CD8-positive, alpha-beta memory T cell (primary cell): ENCODE results near the gene WSB2. TPM values are rescaled to one million over a fixed set of nuclear protein-coding genes. Genes with fewer than 3 reads are reported as not detected.

Experiments used
- CTCF ChIA-PET: fragments of 350-600 bp; sonication (Branson Sonifier 250); formaldehyde crosslinking; loops from one replicate; lab custom pipeline; 2021; ENCODE audit warnings: antibody characterized with exemption; lab: Charles Lee
- POLR2A ChIA-PET: fragments of 350-600 bp; sonication (Branson Sonifier 250); formaldehyde crosslinking; loops from one replicate; lab custom pipeline; 2021; ENCODE audit warnings: antibody characterized with exemption; lab: Charles Lee
- DNase-seq, 5 donors: peaks; one replicate each; pipeline versions ENCODE4 v3.0.0 to v3.0.0-alpha.2; 2020 to 2022; ENCODE audit warnings: mixed read lengths in 1 of 5
- H3K27ac ChIP-seq: one replicate; pipeline ENCODE4 v1.7.0; 2013; ENCODE audit warnings: low read depth, mild to moderate bottlenecking, low read length, moderate library complexity
- H3K27me3 ChIP-seq: 2 replicates; pipeline ENCODE4 v1.7.0; 2013; ENCODE audit warnings: low read length, mild to moderate bottlenecking; ENCODE audit not compliant: insufficient read depth, poor library complexity, severe bottlenecking
- H3K36me3 ChIP-seq: 2 replicates; pipeline ENCODE4 v1.7.0; 2013; ENCODE audit warnings: mild to moderate bottlenecking, low read length, moderate library complexity; ENCODE audit not compliant: insufficient read depth
- H3K4me1 ChIP-seq: 2 replicates; pipeline ENCODE4 v1.7.0; 2013; ENCODE audit warnings: mild to moderate bottlenecking, low read length, moderate library complexity; ENCODE audit not compliant: insufficient read depth
- H3K4me3 ChIP-seq: 2 replicates; pipeline ENCODE4 v1.7.0; 2013; ENCODE audit warnings: mild to moderate bottlenecking, low read length
- H3K9me3 ChIP-seq: 2 replicates; pipeline ENCODE4 v1.7.0; 2013; ENCODE audit warnings: mild to moderate bottlenecking, low read length
- H3K27ac Mint-ChIP-seq, 8 donors: one replicate each; pipeline ENCODE4 v1.8.0; 2020 to 2021; ENCODE audit warnings: mixed read lengths in 8 of 8, mild to moderate bottlenecking in 6 of 8, inconsistent platforms in 3 of 8, moderate library complexity in 3 of 8
- H3K27me3 Mint-ChIP-seq, 2 donors: one replicate each; pipeline ENCODE4 v1.8.0; 2020 to 2021; ENCODE audit warnings: mixed read lengths in 2 of 2, mild to moderate bottlenecking in 1 of 2, moderate library complexity in 1 of 2
- H3K36me3 Mint-ChIP-seq, 3 donors: one replicate each; pipeline ENCODE4 v1.8.0; 2020 to 2021; ENCODE audit warnings: mixed read lengths in 3 of 3, inconsistent platforms in 1 of 3, mild to moderate bottlenecking in 1 of 3
- H3K4me1 Mint-ChIP-seq, 3 donors: one replicate each; pipeline ENCODE4 v1.8.0; 2020 to 2021; ENCODE audit warnings: mixed read lengths in 3 of 3, inconsistent platforms in 1 of 3, mild to moderate bottlenecking in 1 of 3
- H3K4me3 Mint-ChIP-seq, 7 donors: one replicate each; pipeline ENCODE4 v1.8.0; 2020 to 2021; ENCODE audit warnings: mixed read lengths in 7 of 7, mild to moderate bottlenecking in 6 of 7, moderate library complexity in 4 of 7, inconsistent platforms in 2 of 7
- H3K9me3 Mint-ChIP-seq, 5 donors: one replicate each; pipeline ENCODE4 v1.8.0; 2020 to 2022; ENCODE audit warnings: mixed read lengths in 5 of 5, mild to moderate bottlenecking in 3 of 5, moderate library complexity in 2 of 5, inconsistent platforms in 1 of 5
- polyA plus RNA-seq: library from polyadenylated mRNA; unstranded; fragments of 300-500 nt; fragmentation: Illumina TruSeq; gene quantifications from one replicate; pipeline ENCODE4 v1.2.3, GENCODE V29; 2021
- total RNA-seq, 2 experiments: library from RNA; stranded (reverse); gene quantifications; one replicate each; pipeline ENCODE4 v1.2.3, GENCODE V29; 2021

The WSB2 gene
- total and polyA plus RNA-seq, 3 experiments from 2014 or later, result 24.8 to 84.4 (median 74.2) TPM

DNA sequence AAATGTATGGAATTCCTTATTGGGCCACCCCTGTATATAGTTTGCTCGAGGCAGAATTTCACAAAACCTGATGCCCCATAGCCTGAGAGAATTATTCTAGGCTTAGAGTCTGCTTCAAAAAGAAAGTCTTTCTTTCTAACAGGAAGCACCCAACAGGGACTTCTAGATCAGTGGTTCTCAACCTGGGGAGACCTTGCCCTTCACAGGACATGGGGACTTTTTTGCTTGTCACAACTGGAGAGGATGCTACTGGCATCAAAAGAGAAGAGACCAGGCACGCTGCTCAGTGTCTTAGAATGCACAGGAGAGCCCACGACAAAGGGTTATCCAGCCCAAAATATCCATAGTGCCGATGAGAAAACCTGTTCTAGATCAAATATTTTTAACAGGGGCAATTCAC lies 18.9 kb downstream of the WSB2 start:
- POLR2A ChIA-PET, result no interaction called here
- peaks cover 11 to 75% (median 20%) of the 10 kb centered on the region in 3 donors for H3K36me3 Mint-ChIP-seq
- no peak overlapping the region for H3K4me3 Mint-ChIP-seq
- CTCF ChIA-PET, result no interaction called here
- DNase-seq, result no peak
- H3K4me1 Mint-ChIP-seq, result peaks cover 7 to 21% (median 12%) of the 10 kb centered on the region in 3 donors
- no peaks in the 10 kb centered on the region for H3K27me3 Mint-ChIP-seq
- no peaks in the 10 kb centered on the region for H3K9me3 Mint-ChIP-seq
- peaks cover 27% of the 10 kb centered on the region for H3K36me3 ChIP-seq
- H3K27me3 ChIP-seq, result no peaks in the 10 kb centered on the region
- no peak overlapping the region for H3K27ac ChIP-seq
- no peak overlapping the region for H3K4me3 ChIP-seq
- H3K4me1 ChIP-seq, result no peaks in the 10 kb centered on the region
- no peaks in the 10 kb centered on the region for H3K9me3 ChIP-seq
- peak overlapping the region in 3 of 8 donors; percentile 43 to 60 (median 53) for H3K27ac Mint-ChIP-seq

DNA sequence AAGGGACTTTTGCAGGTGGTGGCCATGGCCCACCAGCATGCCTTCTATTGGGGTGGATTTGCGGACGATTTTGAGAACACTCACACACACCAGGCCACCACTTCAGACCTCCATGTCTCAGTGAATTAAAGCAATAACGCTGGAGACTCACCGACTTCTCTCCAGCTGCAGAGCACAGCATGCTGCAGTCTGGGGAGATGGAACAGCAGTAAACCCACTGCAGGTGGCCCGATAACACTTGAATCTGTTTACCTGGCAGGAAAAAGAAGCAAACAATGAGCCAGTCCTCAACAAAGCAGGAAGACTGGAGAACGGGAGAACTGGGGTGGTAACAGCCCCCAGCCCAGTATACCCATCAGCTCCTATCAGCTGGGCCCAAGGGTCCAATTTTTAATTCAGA lies 22.8 kb downstream of the WSB2 start:
- Mint-ChIP-seq H3K4me3 (no peak overlapping the region), H3K36me3 (peaks cover 11 to 86% (median 23%) of the 10 kb centered on the region in 3 donors), H3K9me3 (no peaks in the 10 kb centered on the region), H3K27me3 (peaks cover 0 to 1% of the 10 kb centered on the region in 2 donors), H3K4me1 (peaks cover 0 to 9% (median 4%) of the 10 kb centered on the region in 3 donors), H3K27ac (peak overlapping the region in 2 of 8 donors; percentile 26 to 43)
- DNase-seq, result no peak
- ChIA-PET POLR2A (no interaction called here), CTCF (no interaction called here)
- Histone ChIP-seq H3K36me3 (peaks cover 48% of the 10 kb centered on the region), H3K27me3 (no peaks in the 10 kb centered on the region), H3K27ac (no peak overlapping the region), H3K9me3 (no peaks in the 10 kb centered on the region), H3K4me3 (no peak overlapping the region), H3K4me1 (no peaks in the 10 kb centered on the region)

DNA sequence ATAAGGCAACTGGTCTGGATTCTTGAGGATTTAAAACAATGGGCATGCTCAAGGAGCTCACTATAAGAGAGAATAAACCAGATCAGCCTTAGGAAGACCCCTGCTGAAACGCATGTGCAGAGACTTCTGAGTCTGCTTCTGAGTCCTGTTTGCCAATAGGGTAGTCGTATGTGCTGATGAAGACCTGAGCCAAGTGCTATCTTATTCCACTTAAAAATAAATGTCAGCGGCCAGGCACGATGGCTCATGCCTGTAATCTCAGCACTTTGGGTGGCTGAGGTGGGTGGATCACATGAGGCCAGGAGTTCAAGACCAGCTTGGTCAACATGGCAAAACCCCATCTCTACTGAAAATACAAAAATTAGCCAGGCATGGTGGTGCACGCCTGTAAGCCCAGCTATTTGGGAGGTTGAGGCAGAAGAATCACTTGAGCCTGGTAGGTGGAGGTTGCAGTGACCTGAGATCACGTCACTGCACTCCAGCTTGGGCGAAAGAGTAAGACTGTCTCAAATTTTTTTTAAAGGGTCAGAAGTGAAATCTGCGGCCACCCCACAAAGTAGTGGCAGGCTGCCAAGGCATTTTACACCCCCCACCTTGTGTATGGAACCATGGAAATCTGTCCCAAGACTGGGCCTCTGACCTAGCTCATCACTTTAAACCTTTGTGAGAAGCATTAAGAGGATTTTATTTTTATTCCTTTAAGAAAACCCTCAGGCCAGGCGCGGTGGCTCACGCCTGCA lies 24.1 kb downstream of the WSB2 start:
- Histone ChIP-seq H3K27me3 (no peaks in the 10 kb centered on the region), H3K4me3 (no peak overlapping the region), H3K27ac (no peak overlapping the region), H3K9me3 (no peaks in the 10 kb centered on the region), H3K36me3 (peaks cover 35% of the 10 kb centered on the region), H3K4me1 (no peaks in the 10 kb centered on the region)
- CTCF ChIA-PET, result interaction anchor here (1.6 kb wide), 1 partner anchor 162 kb away, joined by 4 read pairs; no protein-coding TSS in a partner anchor
- POLR2A ChIA-PET, result no interaction called here
- Mint-ChIP-seq H3K4me3 (no peak overlapping the region), H3K27ac (peak overlapping the region in 4 of 8 donors; percentile 5 to 32 (median 19)), H3K9me3 (no peaks in the 10 kb centered on the region), H3K27me3 (peaks cover 0 to 1% of the 10 kb centered on the region in 2 donors), H3K36me3 (peaks cover 6 to 82% (median 16%) of the 10 kb centered on the region in 3 donors), H3K4me1 (peaks cover 0 to 5% (median 4%) of the 10 kb centered on the region in 3 donors)
- DNase-seq, result no peak

GRCh38 chr12:118035190-118036041 lies 25.6 kb downstream of the WSB2 start:
- H3K36me3 Mint-ChIP-seq, result peaks cover 0 to 85% (median 11%) of the 10 kb centered on the region in 3 donors
- no peaks in the 10 kb centered on the region for H3K4me1 ChIP-seq
- peak overlapping the region in 6 of 8 donors; percentile 14 to 80 (median 55) for H3K27ac Mint-ChIP-seq
- H3K27ac ChIP-seq, result no peak overlapping the region
- DNase-seq, result no peak
- H3K4me3 Mint-ChIP-seq, result peak overlapping the region in 1 of 7 donors; percentile 42
- H3K4me1 Mint-ChIP-seq, result peaks cover 0 to 4% (median 0%) of the 10 kb centered on the region in 3 donors
- H3K36me3 ChIP-seq, result peaks cover 33% of the 10 kb centered on the region
- peaks cover 0 to 1% of the 10 kb centered on the region in 2 donors for H3K27me3 Mint-ChIP-seq
- H3K27me3 ChIP-seq, result no peaks in the 10 kb centered on the region
- CTCF ChIA-PET, result interaction anchor here (1.5 kb wide), 1 partner anchor 8 kb away, joined by 4 read pairs; no protein-coding TSS in a partner anchor
- POLR2A ChIA-PET, result no interaction called here
- H3K9me3 ChIP-seq, result no peaks in the 10 kb centered on the region
- H3K9me3 Mint-ChIP-seq, result no peaks in the 10 kb centered on the region
- no peak overlapping the region for H3K4me3 ChIP-seq

- POLR2A ChIA-PET, result interaction anchor here (0.6 kb wide), 1 partner anchor 50 kb away, joined by 5 read pairs; no protein-coding TSS in a partner anchor
- H3K9me3 ChIP-seq, result no peaks in the 10 kb centered on the region
- CTCF ChIA-PET, result interaction anchor here (1.5 kb wide), 1 partner anchor 9 kb away, joined by 4 read pairs; no protein-coding TSS in a partner anchor
- no peak overlapping the region for H3K27ac ChIP-seq
- H3K27ac Mint-ChIP-seq, result peak overlapping the region; percentile 9 to 75 (median 40)
- peaks cover 0 to 1% of the 10 kb centered on the region in 2 donors for H3K27me3 Mint-ChIP-seq
- no peaks in the 10 kb centered on the region for H3K9me3 Mint-ChIP-seq
- no peak overlapping the region for H3K4me3 Mint-ChIP-seq
- H3K4me3 ChIP-seq, result no peak overlapping the region
- peaks cover 0 to 88% (median 14%) of the 10 kb centered on the region in 3 donors for H3K36me3 Mint-ChIP-seq
- H3K4me1 ChIP-seq, result no peaks in the 10 kb centered on the region
- H3K36me3 ChIP-seq, result peaks cover 37% of the 10 kb centered on the region
- no peak for DNase-seq
- peaks cover 0 to 4% (median 0%) of the 10 kb centered on the region in 3 donors for H3K4me1 Mint-ChIP-seq
- no peaks in the 10 kb centered on the region for H3K27me3 ChIP-seq
These were observed 26.4 kb downstream of the WSB2 start for GRCh38 chr12:118034429-118035189.

GRCh38 chr12:118033902-118034301 lies 27.1 kb downstream of the WSB2 start:
- Mint-ChIP-seq H3K4me1 (peaks cover 0 to 4% (median 0%) of the 10 kb centered on the region in 3 donors), H3K9me3 (no peaks in the 10 kb centered on the region), H3K36me3 (peaks cover 0 to 86% (median 12%) of the 10 kb centered on the region in 3 donors), H3K27me3 (peaks cover 0 to 1% of the 10 kb centered on the region in 2 donors), H3K27ac (peak overlapping the region in 4 of 8 donors; percentile 11 to 59 (median 53)), H3K4me3 (no peak overlapping the region)
- DNase-seq, result no peak
- Histone ChIP-seq H3K9me3 (no peaks in the 10 kb centered on the region), H3K27me3 (no peaks in the 10 kb centered on the region), H3K4me1 (no peaks in the 10 kb centered on the region), H3K4me3 (no peak overlapping the region), H3K36me3 (peaks cover 37% of the 10 kb centered on the region), H3K27ac (no peak overlapping the region)
- POLR2A ChIA-PET, result interaction anchor here (0.6 kb wide), 1 partner anchor 49 kb away, joined by 5 read pairs; no protein-coding TSS in a partner anchor
- CTCF ChIA-PET, result no interaction called here

- Histone ChIP-seq H3K36me3 (peaks cover 37% of the 10 kb centered on the region), H3K4me1 (no peaks in the 10 kb centered on the region), H3K27me3 (no peaks in the 10 kb centered on the region), H3K9me3 (no peaks in the 10 kb centered on the region), H3K27ac (no peak overlapping the region), H3K4me3 (no peak overlapping the region)
- Mint-ChIP-seq H3K4me1 (peaks cover 0 to 4% (median 0%) of the 10 kb centered on the region in 3 donors), H3K27me3 (peaks cover 0 to 1% of the 10 kb centered on the region in 2 donors), H3K27ac (peak overlapping the region in 6 of 8 donors; percentile 19 to 54 (median 48)), H3K4me3 (no peak overlapping the region), H3K36me3 (peaks cover 0 to 85% (median 12%) of the 10 kb centered on the region in 3 donors), H3K9me3 (no peaks in the 10 kb centered on the region)
- DNase-seq, result no peak
- CTCF ChIA-PET, result interaction anchor here (1.1 kb wide), 1 partner anchor 23 kb away, joined by 4 read pairs; no protein-coding TSS in a partner anchor
- POLR2A ChIA-PET, result no interaction called here
These were observed 27.7 kb downstream of the WSB2 start for GRCh38 chr12:118033323-118033722.
